GM21786 (cell line): ENCODE data around the gene SLC6A6.
"Not testable (repeated sequence)": the region's sequence is repeated elsewhere in the genome, so short reads cannot be mapped to it uniquely, and the experiment has no call there.

Experiments used
- ATAC-seq: cut with Tn5 transposase; IDR thresholded peaks from one replicate; pipeline ENCODE4 v1.9.1; 2021; ENCODE audit not compliant: unreplicated experiment

The SLC6A6 gene

GRCh38 chr3:14434126-14434497 lies 31.7 kb downstream of the SLC6A6 start:
- no peak for ATAC-seq

DNA sequence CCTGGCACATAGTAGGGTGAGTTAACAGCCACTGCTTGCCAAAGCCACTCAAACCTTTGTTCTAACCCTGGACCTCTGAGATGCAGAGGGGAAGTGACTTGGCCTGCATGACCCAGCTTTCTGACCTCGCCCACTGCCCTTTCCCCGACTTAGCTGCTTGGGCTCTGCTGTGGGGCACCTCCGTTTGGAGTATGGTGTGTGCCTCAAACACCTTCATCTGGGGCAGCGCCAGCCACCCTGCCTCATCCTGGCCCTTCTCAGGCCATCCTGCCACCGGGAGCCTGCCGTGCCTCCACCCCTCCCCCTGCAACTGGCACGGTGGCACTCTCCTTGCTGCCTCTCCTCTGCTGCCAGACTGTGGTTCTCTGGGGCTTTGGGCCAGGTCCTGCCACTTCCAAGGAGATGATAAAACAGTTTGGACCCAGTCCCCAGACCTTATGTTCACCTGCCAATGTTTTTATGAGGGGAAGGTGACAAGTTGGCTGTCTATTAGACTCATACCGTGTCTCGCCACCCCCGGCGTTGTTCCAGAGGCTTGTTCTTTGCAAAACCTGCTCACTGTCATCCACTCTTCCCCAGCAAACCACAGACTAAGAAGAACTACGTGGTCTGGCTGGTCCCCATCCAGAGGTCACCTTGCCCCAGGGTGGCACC lies 32.2 kb downstream of the SLC6A6 start:
- no peak for ATAC-seq

- ATAC-seq = no peak
Observed at GRCh38 chr3:14435175-14436014, 33.0 kb downstream of the SLC6A6 start.

GRCh38 chr3:14436954-14437281 lies 34.5 kb downstream of the SLC6A6 start:
- no peak for ATAC-seq

GRCh38 chr3:14437705-14438104 lies 35.3 kb downstream of the SLC6A6 start:
- not testable (repeated sequence) for ATAC-seq

DNA sequence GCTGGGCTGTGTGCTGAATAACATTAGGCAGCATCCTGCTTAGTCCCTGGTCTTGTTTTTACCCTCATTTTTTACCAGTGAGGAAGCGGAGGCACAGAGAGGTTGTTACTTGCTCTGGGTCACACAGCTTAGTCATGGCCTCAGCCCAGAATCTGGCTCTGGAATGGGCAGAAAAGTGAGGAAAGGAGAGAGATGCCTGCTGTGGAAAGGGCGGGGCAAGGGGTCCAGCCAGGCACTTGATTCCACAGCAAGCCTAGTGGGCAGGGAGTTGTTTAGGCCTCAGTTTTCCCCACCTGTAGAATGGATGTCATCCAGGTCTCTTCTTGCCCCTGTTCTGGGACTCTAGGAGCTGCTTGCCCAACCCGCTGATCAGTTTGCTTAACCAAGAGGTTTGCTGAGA lies 35.9 kb downstream of the SLC6A6 start:
- no peak for ATAC-seq

GRCh38 chr3:14438929-14439328 lies 36.5 kb downstream of the SLC6A6 start:
- no peak for ATAC-seq

- no peak for ATAC-seq
Observed at GRCh38 chr3:14439501-14440167, 37.2 kb downstream of the SLC6A6 start.

DNA sequence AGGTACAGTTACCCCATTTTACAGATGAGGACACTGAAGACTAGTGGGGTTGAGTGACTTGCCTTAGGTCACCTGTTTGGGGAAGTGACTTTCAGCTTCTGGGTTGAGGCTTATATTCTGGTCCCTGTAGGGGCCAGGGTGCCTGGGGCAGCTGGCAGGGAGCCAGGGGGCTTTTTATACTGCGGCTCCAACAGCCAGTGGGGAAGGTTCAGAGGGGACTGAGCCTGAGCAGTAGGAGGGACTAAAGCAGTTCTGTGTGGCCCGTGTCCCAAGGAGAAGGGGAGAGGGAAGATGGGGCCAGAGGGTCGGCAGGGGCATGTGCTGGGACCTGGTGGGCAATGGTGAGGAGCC lies 37.7 kb downstream of the SLC6A6 start:
- ATAC-seq = no peak

GRCh38 chr3:14440531-14441239 lies 38.3 kb downstream of the SLC6A6 start:
- no peak for ATAC-seq

DNA sequence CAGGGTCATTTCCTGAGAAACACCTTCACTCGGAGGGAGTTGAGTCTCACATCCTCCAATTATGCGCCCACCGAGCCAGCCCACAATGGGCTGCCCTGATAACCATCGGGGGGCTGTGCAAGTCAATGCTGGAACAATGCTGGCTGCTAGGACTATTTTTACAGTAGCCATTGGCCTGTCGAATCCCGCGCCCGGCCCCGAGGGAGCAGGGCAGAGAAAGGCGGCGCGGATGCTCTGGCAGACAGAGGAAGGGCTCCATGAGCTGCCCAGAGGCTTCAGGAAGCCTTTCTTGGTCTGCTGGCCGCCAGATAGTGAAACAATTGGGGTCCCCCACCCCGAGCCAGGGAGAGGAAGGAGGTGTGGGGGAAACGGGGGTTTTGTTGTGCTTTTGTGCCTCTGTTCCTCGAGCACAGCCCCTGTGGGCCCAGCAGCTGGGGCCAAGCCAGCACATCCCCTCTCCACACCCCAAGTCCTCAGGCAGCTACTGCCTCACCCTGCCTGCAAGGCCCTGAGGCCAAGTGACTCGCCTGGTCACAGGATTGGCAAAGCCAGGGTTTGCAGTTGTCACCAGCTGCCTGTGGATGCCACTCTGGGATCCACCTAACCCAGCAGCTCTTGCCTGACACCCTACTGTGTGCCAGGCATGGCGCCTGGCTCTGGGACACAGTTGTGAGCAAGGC lies 39.0 kb downstream of the SLC6A6 start:
- no peak for ATAC-seq

DNA sequence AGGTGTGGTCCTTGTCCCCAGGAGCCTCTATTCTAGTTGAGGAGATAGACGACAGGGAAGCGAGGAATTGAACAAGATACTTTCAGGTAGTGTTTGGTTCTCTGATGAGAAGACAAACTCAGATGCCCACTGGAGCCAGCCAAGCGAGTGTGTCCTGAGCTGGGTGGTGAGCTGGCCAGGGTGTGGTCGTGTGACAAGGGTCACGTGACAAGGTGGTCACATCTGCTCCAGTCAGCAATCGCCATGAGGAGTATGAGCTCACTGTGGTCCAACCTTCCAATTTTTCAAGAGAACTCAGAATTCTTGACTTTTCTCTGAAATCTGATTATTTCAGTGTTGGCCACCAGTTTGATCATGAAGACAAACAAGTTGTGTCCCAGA lies 39.5 kb downstream of the SLC6A6 start:
- no peak for ATAC-seq

- no peak for ATAC-seq
Observed at GRCh38 chr3:14444380-14444779, 42.0 kb downstream of the SLC6A6 start.

DNA sequence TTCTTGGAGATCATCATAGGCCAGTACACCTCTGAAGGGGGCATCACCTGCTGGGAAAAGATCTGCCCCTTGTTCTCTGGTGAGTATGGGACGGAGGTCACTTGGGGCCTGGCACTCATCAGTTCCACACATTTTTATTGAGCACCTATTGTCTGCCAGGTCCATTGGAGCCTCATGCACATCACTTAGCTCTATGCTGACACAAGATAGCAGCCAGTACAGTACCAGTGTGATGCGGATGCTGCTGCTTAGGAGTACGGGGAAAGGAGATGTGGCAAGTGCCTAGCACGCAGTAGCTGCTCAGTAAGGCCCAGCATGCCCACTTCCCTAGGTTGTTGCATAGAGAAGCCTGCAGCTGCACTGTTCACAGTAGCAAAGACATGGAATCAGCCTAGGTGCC lies 43.4 kb downstream of the SLC6A6 start:
- ATAC-seq = no peak

DNA sequence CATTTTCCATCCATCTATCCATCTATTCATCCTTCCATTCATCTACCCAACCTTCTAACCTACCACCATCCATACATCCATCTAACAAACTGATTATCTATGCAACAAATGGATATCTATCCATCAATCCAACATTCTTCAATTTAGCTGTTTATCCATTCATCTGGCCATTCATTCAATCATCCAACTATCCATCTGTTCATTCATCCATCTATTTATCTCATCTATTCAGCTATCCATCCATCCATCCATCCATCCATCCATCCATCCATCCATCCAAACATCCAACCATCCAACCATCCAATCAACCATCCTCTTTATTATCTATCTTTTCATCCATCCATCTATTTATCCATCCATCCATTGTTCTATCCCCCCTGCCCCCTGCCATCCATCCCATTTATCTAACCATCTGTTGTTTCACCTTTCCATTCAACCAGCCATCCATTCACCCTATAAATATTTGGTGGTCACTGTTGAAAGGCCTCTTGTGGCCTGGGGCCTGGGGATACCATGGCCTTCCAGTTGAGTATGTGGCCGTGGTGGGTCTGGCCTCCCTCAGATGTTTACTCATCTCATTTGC lies 44.7 kb downstream of the SLC6A6 start:
- ATAC-seq = no peak

DNA sequence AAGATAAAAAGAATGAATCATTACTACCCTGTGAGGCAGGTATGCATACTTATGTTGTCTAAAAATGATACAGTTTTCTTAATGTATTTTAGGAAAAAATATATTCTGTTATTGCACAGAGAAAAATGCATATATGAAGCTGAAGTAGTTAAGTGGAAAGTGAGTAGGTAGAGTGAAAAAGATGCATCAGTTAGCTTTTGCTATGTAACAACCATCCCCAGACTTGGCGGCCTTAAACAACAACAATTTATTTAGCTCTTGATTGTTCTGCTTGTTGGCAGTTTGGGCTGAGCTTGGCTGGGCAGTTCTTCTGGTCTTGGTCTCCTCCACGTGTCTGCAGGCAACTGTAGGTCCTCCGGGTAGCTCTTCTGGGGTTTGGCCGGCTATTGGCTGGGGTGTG lies 45.7 kb downstream of the SLC6A6 start:
- no peak for ATAC-seq

DNA sequence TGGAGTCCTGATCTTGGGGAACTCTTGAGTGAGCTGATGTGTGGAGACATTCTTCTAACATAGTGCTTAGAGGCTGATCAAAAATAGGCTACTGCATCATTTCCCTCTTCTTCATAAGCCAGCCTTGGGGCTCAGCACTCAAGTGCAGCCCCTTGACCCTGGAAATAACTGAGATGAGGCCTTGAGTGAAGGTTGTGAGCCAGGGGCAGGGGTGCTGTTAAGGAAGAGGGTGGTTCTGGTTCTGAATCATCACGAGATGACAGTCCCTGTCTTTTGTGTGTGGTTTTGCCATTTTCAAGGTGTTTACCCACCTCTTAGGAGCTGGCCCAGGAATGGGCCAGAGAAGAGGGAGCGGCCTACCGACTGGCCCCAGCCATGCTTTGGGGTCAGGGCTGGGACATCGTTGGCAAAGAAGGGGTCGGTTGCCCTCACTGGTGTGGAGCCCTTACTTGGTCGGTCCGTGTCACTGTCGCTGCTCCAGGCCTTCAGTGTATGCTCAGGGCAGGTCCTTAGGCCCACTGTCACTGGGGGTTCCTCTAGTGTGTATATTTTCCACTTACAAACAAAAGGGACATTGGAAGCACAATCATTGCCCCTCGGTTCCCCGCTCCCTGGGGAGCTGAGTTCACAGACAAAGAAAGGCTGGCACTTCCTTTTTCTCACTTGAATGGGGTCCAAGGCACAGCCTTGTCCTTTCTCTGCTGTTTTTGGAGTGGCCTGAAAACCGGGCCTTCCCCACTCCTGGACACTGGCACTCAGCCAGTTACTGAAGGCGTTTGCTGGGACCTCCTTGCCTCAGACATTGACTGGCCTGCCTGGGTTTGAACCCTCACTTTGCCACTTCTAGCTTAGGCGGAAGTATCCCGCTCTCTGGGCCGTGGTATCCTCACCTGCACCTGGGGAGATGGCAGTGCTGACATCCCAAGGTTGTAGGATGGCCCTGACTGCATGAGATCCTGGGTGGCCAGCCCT lies 46.6 kb downstream of the SLC6A6 start:
- ATAC-seq = no peak

DNA sequence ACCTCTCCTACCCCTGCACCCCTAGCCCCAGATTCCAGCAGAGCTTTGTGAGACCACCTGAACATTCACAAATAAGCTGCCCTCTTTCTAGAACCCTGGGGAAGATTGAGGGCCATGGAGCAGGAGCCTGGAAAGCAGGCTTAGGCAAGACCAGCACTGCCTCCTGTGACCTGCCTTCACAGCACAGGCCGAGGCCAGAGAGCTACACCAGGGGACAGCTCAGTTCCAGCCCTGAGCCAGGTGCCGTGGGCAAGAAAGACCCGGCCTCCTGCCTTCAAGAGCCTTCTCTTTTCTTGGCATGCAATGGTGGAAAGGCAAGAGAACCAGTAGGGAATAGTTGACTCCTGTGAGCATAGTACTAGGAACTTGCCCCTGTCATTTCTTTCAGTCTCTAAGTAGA lies 48.1 kb downstream of the SLC6A6 start:
- no peak for ATAC-seq

DNA sequence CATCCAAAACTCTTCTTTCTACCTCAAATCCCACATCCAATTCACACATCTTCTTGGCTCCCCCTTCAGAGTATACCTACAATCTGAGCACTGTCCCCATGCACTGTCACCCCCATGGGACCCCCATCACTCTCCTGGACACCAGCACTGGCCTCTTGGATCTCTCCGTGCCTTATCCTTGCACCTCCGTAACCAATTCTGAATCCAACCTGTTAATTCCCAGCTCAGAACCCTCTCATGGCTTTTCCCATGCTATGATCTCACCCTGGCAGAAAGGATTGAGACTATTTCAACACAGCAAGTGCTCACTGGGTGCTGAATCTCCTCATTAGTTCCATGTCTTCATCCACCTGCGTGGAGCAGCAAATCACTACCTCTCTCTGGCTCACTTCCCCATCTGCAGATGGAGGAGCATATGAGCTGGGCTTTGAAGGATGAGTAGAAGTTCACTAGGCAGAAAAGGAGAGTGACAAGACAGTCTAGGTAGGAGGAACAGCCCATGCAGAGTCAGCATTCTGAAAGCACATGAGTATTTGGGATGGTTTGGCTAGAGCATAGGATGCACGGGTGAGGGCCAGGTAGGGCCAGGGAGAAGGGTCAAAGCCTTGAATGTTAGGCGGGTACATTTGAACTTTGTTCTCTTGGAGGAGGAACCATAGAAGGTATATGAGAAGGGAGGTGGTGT lies 48.7 kb downstream of the SLC6A6 start:
- ATAC-seq = no peak
